ENCODE results near the gene SSBP4.

DNA sequence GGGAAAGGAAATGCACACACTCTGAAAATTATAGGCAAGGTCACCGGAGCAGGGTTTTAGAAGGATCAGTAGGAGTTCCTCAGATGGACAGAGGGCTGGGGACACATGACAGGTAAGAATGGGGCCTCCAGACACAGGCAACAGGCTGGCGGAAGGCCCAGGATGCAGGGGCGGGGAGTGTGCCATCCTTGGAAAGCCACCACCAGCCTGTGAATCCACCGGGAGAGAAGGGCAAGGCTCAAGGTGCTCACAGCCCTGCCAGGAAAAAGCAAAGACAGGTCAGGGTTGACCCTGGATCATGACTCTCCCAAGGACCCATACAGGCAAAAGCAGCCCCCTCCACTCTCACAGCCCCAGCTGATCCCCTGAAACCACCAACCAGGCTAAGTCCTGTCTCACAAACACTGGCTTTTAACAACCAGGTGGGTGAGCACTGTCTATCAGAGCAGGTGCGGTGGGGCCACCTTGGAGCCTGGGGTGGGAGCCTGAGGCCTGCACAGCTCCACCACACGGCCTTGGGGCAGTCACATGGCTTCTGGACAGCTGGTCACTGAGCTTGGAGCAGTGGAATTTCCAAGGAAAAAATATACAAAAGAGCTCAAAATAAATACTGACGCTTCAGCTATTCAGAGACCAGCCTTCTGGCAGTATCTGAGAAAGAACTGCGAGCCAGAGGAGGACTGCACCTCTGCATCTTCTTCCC lies 54.0 kb downstream of the SSBP4 start:
- TF ChIP-seq, protein P1, sequence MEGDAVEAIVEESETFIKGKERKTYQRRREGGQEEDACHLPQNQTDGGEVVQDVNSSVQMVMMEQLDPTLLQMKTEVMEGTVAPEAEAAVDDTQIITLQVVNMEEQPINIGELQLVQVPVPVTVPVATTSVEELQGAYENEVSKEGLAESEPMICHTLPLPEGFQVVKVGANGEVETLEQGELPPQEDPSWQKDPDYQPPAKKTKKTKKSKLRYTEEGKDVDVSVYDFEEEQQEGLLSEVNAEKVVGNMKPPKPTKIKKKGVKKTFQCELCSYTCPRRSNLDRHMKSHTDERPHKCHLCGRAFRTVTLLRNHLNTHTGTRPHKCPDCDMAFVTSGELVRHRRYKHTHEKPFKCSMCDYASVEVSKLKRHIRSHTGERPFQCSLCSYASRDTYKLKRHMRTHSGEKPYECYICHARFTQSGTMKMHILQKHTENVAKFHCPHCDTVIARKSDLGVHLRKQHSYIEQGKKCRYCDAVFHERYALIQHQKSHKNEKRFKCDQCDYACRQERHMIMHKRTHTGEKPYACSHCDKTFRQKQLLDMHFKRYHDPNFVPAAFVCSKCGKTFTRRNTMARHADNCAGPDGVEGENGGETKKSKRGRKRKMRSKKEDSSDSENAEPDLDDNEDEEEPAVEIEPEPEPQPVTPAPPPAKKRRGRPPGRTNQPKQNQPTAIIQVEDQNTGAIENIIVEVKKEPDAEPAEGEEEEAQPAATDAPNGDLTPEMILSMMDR (IDR thresholded peaks at IDR 0.05), result no peak
- TF ChIP-seq ZFX (IDR thresholded peaks at IDR 0.05; ENCODE audit: borderline replicate concordance), result no peak
